Immature natural killer cell (primary cell): ENCODE data around the gene ALKBH8. TPM values are rescaled to one million over a fixed set of nuclear protein-coding genes. Genes with fewer than 3 reads are reported as not detected.
A peak's percentile ranks its signal among the peaks of the same experiment; 100 is the strongest.
"Not testable (repeated sequence)": the region's sequence is repeated elsewhere in the genome, so short reads cannot be mapped to it uniquely, and the experiment has no call there.

Source experiments
- DNase-seq, 3 donors: peaks; one replicate each; pipeline ENCODE4 v3.0.0; 2022; ENCODE audit warnings: mixed read lengths in 1 of 3
- H3K27ac Mint-ChIP-seq, 6 donors: one replicate each; pipeline ENCODE4 v1.8.0; 2020; ENCODE audit warnings: mixed read lengths in 6 of 6, mild to moderate bottlenecking in 5 of 6, inconsistent platforms in 4 of 6, moderate library complexity in 3 of 6
- H3K27me3 Mint-ChIP-seq, 3 donors: one replicate each; pipeline ENCODE4 v1.8.0; 2020 to 2021; ENCODE audit warnings: low read depth in 3 of 3, mild to moderate bottlenecking in 3 of 3, mixed read lengths in 3 of 3, moderate library complexity in 3 of 3, inconsistent platforms in 1 of 3
- H3K36me3 Mint-ChIP-seq, 3 donors: one replicate each; pipeline ENCODE4 v1.8.0; 2020; ENCODE audit warnings: mixed read lengths in 3 of 3, inconsistent platforms in 2 of 3, mild to moderate bottlenecking in 2 of 3
- H3K4me1 Mint-ChIP-seq, 2 donors: one replicate each; pipeline ENCODE4 v1.8.0; 2020; ENCODE audit warnings: inconsistent platforms in 2 of 2, mild to moderate bottlenecking in 2 of 2, mixed read lengths in 2 of 2, moderate library complexity in 1 of 2
- H3K4me3 Mint-ChIP-seq, 5 donors: one replicate each; pipeline ENCODE4 v1.8.0; 2020; ENCODE audit warnings: mild to moderate bottlenecking in 5 of 5, mixed read lengths in 5 of 5, inconsistent platforms in 3 of 5, moderate library complexity in 3 of 5
- H3K9me3 Mint-ChIP-seq, 6 donors: one replicate each; pipeline ENCODE4 v1.8.0; 2020; ENCODE audit warnings: mild to moderate bottlenecking in 6 of 6, mixed read lengths in 6 of 6, inconsistent platforms in 4 of 6, moderate library complexity in 3 of 6
- polyA plus RNA-seq, 3 donors: library from polyadenylated mRNA; unstranded; fragments of 300-500 nt; fragmentation: Illumina TruSeq; gene quantifications; one replicate each; pipeline ENCODE4 v1.2.3, GENCODE V29; 2021

Gene ALKBH8
- polyA plus RNA-seq, 3 donors from 2014 or later: 1.1 to 10.3 (median 3.4) TPM

- Mint-ChIP-seq H3K4me3 (peak overlapping the region; percentile 91 to 98 (median 95)), H3K27ac (peak overlapping the region; percentile 82 to 96 (median 92)), H3K4me1 (peaks cover 32 to 51% of the 10 kb centered on the region in 2 donors)
- not testable (repeated sequence) for DNase-seq, H3K27me3 Mint-ChIP-seq, H3K36me3 Mint-ChIP-seq, H3K9me3 Mint-ChIP-seq
Observed at GRCh38 chr11:107565955-107566501, 493 bp upstream of the ALKBH8 start.

GRCh38 chr11:107564877-107565218 lies 687 bp downstream of the ALKBH8 start:
- no peaks in the 10 kb centered on the region for H3K9me3 Mint-ChIP-seq
- peaks cover 32 to 51% of the 10 kb centered on the region in 2 donors for H3K4me1 Mint-ChIP-seq
- H3K4me3 Mint-ChIP-seq: peak overlapping the region; percentile 91 to 98 (median 95)
- H3K36me3 Mint-ChIP-seq: peaks cover 0 to 4% (median 0%) of the 10 kb centered on the region in 3 donors
- peak overlapping the region; percentile 82 to 96 (median 92) for H3K27ac Mint-ChIP-seq
- peaks cover 0 to 5% (median 0%) of the 10 kb centered on the region in 3 donors for H3K27me3 Mint-ChIP-seq
- DNase-seq: no peak

DNA sequence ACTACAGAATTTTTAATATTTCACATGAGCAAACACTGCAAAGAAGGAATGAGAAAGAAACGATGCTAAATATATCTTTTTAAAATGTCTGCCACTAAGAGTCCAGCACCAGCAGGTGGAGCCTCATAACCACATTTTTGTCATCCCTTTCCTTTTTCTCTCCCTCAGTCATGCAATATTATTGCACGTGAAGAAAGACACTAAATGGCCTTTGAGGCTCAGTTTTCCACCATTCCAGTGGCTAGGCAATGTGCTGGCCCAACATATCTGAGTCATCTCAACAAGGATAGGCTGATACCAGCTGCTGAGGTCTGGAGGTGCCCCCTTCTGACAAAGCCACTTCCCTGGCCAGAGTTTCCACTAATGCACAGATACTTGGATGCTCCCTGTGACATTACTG lies 1.8 kb downstream of the ALKBH8 start:
- Mint-ChIP-seq H3K9me3 (no peaks in the 10 kb centered on the region), H3K4me1 (peaks cover 32 to 51% of the 10 kb centered on the region in 2 donors), H3K4me3 (peak overlapping the region in 3 of 5 donors; percentile 8 to 31 (median 31)), H3K36me3 (peaks cover 4 to 15% (median 5%) of the 10 kb centered on the region in 3 donors), H3K27ac (peak overlapping the region in 2 of 6 donors; percentile 21 to 56), H3K27me3 (peaks cover 0 to 3% (median 0%) of the 10 kb centered on the region in 3 donors)
- DNase-seq: peak in 1 of 3 donors; percentile 22

GRCh38 chr11:107562647-107563208 lies 2.8 kb downstream of the ALKBH8 start:
- peaks cover 32 to 51% of the 10 kb centered on the region in 2 donors for H3K4me1 Mint-ChIP-seq
- no peak for DNase-seq
- peaks cover 4 to 15% (median 5%) of the 10 kb centered on the region in 3 donors for H3K36me3 Mint-ChIP-seq
- peak overlapping the region in 1 of 6 donors; percentile 8 for H3K27ac Mint-ChIP-seq
- no peak overlapping the region for H3K4me3 Mint-ChIP-seq
- H3K9me3 Mint-ChIP-seq: no peaks in the 10 kb centered on the region
- peaks cover 0 to 3% (median 0%) of the 10 kb centered on the region in 3 donors for H3K27me3 Mint-ChIP-seq

- Mint-ChIP-seq H3K36me3 (peaks cover 4 to 17% (median 5%) of the 10 kb centered on the region in 3 donors), H3K27ac (no peak overlapping the region), H3K4me3 (no peak overlapping the region), H3K4me1 (peaks cover 32 to 50% of the 10 kb centered on the region in 2 donors), H3K9me3 (no peaks in the 10 kb centered on the region), H3K27me3 (peaks cover 0 to 3% (median 0%) of the 10 kb centered on the region in 3 donors)
- DNase-seq: no peak
Observed at GRCh38 chr11:107561688-107562087, 3.8 kb downstream of the ALKBH8 start.

DNA sequence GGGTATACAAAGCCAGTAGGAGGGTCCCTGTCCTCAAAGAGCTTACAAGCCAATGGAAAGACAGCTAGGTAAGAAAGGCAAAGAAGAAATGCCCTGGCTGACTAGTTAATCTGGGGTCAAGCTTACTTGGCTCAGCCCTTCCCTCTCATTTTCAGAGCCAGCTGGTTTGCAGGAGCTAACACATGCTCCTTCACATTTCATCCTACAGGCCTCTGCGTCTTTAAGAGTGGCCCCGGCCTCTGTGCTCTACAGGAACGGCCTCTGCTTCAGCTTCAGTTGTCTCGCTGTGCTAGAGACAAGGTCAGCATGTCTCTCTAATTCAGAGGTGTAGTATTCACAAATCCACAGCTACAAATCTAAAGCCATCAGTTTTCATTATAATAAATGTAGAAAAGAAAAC lies 15.2 kb downstream of the ALKBH8 start:
- Mint-ChIP-seq H3K4me1 (no peaks in the 10 kb centered on the region), H3K4me3 (no peak overlapping the region), H3K27ac (no peak overlapping the region), H3K9me3 (no peaks in the 10 kb centered on the region), H3K27me3 (peaks cover 0 to 2% (median 0%) of the 10 kb centered on the region in 3 donors), H3K36me3 (peaks cover 19 to 52% (median 25%) of the 10 kb centered on the region in 3 donors)
- DNase-seq: no peak

- peaks cover 19 to 49% (median 25%) of the 10 kb centered on the region in 3 donors for H3K36me3 Mint-ChIP-seq
- peaks cover 0 to 2% (median 0%) of the 10 kb centered on the region in 3 donors for H3K27me3 Mint-ChIP-seq
- H3K4me1 Mint-ChIP-seq: no peaks in the 10 kb centered on the region
- no peak overlapping the region for H3K4me3 Mint-ChIP-seq
- no peaks in the 10 kb centered on the region for H3K9me3 Mint-ChIP-seq
- DNase-seq: no peak
- no peak overlapping the region for H3K27ac Mint-ChIP-seq
Observed at GRCh38 chr11:107549954-107550285, 15.6 kb downstream of the ALKBH8 start.

DNA sequence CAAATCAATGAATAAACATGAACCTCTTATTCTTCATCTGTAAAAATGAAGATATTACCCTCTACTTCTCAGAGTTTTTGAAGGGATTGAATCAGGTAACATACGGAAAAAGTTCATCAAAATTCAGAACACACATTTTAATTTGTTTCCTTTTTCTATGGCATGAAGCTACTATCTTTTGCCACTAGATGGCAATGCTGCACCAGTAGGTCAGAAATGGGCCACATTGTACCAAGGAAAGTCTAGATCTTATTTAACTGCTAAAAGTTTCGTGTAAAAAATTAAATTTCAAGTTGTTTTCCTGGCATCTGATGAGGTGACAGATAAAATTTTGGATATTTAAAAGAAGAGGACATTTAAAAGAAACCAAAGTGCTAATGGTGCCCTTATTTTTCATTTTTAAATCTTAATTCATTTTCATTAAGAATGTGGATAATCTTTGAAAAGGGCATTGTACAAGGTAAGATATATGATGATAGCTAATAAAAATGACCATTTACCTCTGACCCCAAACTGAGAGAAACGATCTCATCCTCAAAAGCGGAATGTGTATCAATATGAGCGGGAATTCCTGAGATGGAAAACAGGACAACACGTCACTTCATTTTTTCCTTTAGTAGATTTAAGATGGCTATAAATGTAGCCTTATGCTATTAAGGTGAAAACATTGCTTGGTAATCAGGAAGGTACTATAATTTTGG lies 16.1 kb downstream of the ALKBH8 start:
- Mint-ChIP-seq H3K4me3 (no peak overlapping the region), H3K4me1 (peaks cover 0 to 2% of the 10 kb centered on the region in 2 donors), H3K27ac (no peak overlapping the region), H3K36me3 (peaks cover 19 to 52% (median 25%) of the 10 kb centered on the region in 3 donors), H3K27me3 (peaks cover 0 to 2% (median 0%) of the 10 kb centered on the region in 3 donors), H3K9me3 (no peaks in the 10 kb centered on the region)
- DNase-seq: peak; percentile 11 to 37 (median 26)

- H3K27ac Mint-ChIP-seq: no peak overlapping the region
- H3K4me3 Mint-ChIP-seq: no peak overlapping the region
- H3K9me3 Mint-ChIP-seq: no peaks in the 10 kb centered on the region
- peaks cover 0 to 2% of the 10 kb centered on the region in 2 donors for H3K4me1 Mint-ChIP-seq
- peaks cover 0 to 2% (median 0%) of the 10 kb centered on the region in 3 donors for H3K27me3 Mint-ChIP-seq
- DNase-seq: no peak
- H3K36me3 Mint-ChIP-seq: peaks cover 11 to 45% (median 20%) of the 10 kb centered on the region in 3 donors
Observed at GRCh38 chr11:107547961-107548360, 17.6 kb downstream of the ALKBH8 start.

- H3K9me3 Mint-ChIP-seq: no peaks in the 10 kb centered on the region
- H3K27ac Mint-ChIP-seq: no peak overlapping the region
- no peak overlapping the region for H3K4me3 Mint-ChIP-seq
- peaks cover 0 to 2% of the 10 kb centered on the region in 2 donors for H3K4me1 Mint-ChIP-seq
- no peak for DNase-seq
- H3K36me3 Mint-ChIP-seq: peaks cover 3 to 32% (median 20%) of the 10 kb centered on the region in 3 donors
- H3K27me3 Mint-ChIP-seq: peaks cover 0 to 3% (median 0%) of the 10 kb centered on the region in 3 donors
Observed at GRCh38 chr11:107545101-107545514, 20.4 kb downstream of the ALKBH8 start.

DNA sequence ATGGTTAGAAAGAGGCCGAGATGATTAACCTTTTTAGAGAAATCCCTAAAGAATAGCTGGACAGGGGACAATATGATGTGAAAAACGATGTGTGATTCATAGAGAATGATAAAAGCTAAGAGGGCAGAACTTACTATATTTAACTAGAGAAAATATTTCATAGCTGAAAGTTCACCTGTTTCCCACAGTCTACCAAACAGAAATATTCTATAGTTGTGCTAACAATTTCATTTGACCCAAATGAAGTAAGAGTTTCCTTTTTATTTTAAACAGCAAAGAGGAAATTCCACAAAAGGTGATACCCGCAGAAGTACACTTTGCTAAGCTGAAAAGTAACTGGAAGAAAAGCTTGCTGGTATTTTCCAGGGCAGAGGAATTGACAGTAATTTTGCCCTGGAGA lies 26.7 kb downstream of the ALKBH8 start:
- no peaks in the 10 kb centered on the region for H3K9me3 Mint-ChIP-seq
- H3K27ac Mint-ChIP-seq: no peak overlapping the region
- peaks cover 25 to 43% (median 34%) of the 10 kb centered on the region in 3 donors for H3K36me3 Mint-ChIP-seq
- H3K27me3 Mint-ChIP-seq: peaks cover 0 to 3% (median 0%) of the 10 kb centered on the region in 3 donors
- H3K4me3 Mint-ChIP-seq: no peak overlapping the region
- DNase-seq: no peak
- no peaks in the 10 kb centered on the region for H3K4me1 Mint-ChIP-seq

GRCh38 chr11:107538239-107538638 lies 27.3 kb downstream of the ALKBH8 start:
- peaks cover 0 to 3% (median 0%) of the 10 kb centered on the region in 3 donors for H3K27me3 Mint-ChIP-seq
- H3K4me3 Mint-ChIP-seq: no peak overlapping the region
- H3K9me3 Mint-ChIP-seq: no peaks in the 10 kb centered on the region
- H3K36me3 Mint-ChIP-seq: peaks cover 24 to 43% (median 34%) of the 10 kb centered on the region in 3 donors
- no peak overlapping the region for H3K27ac Mint-ChIP-seq
- no peaks in the 10 kb centered on the region for H3K4me1 Mint-ChIP-seq
- no peak for DNase-seq

DNA sequence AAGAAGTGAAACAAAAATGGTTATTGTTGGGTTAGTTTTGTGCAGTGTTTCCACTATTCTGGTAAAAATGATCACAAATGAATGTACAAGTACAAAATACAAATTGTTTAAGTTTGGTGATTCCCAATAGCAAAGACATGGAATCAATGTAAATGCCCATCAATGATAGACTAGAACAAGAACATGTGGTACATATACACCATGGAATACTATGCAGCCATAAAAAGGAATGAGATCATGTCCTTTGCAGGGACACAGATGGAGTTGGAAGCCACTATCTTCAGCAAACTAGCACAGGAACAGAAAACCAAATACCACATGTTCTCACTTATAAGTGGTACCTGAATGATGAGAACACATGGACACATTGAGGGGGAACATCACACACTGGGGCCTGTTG lies 28.4 kb downstream of the ALKBH8 start:
- H3K4me3 Mint-ChIP-seq, H3K4me1 Mint-ChIP-seq, DNase-seq, H3K9me3 Mint-ChIP-seq, H3K27me3 Mint-ChIP-seq, H3K27ac Mint-ChIP-seq: not testable (repeated sequence)
- peaks cover 24 to 44% (median 37%) of the 10 kb centered on the region in 3 donors for H3K36me3 Mint-ChIP-seq

DNA sequence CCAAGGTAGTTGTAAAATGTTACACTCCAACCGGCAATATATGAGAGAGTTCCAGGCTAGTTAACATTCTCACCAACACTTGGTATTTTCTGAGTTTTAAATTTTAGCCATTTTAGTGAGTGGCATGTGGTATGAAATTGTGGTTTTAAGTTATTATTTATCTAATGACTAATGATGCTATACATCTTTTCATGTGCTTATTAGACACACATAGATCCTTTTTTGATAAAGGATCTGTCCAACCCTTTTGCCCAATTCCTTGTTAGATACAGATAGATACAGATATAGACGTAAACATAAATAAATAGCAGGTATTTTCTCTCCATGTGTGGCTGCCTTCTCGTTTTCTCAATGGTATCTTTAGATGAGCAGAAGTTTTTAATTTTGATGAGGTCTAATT lies 39.3 kb downstream of the ALKBH8 start:
- Mint-ChIP-seq H3K27me3 (no peaks in the 10 kb centered on the region), H3K4me1 (no peaks in the 10 kb centered on the region), H3K4me3 (no peak overlapping the region), H3K9me3 (no peaks in the 10 kb centered on the region), H3K27ac (no peak overlapping the region), H3K36me3 (peaks cover 26 to 50% (median 35%) of the 10 kb centered on the region in 3 donors)
- DNase-seq: no peak
